ENCODE measurements around the gene ICA1. TPM values are rescaled to one million over a fixed set of nuclear protein-coding genes. Genes with fewer than 3 reads are reported as not detected.

Gene ICA1
- total and polyA plus RNA-seq, 4 donors, result 1.4 to 22.7 (median 8.1) TPM

DNA sequence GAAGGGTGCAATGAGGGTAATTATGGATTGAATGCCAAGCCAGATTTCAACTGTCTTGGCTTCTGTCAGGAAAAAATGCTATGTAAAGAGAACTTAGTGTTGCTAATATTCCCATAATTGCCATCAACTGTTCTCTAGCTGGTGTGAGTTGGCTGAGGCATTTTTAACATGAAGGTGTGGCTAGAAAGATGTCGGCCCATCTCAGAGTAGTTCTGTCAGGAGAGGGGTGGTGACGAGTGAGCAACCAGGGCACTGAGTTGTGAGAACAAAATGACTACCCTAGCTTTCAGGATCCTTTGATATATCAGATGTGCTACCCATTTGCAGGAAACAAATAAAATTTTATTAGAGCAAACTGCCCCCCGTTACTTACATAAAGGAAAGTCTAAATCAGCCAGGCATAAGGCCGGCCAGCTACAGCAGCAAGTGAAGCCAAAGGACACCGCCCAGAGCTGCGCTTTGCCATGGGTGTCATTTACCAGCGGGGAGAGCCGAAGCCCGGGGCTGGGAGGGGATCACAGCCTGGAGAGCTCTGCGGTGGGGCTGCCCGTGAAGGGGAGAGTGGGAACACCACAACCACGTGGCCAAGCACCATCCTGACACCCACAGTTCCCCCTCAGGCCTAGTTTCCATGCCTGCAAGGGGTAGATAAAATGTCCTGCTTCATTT is 141.4 kb downstream of the ICA1 start:
- 94% methylated on average over 12 of the region's 12 CpGs for WGBS
- Histone ChIP-seq H3K4me3 (ENCODE audit: low read depth in 1 of 3, low read length in 3 of 3) (no peak overlapping the region), H3K27ac (ENCODE audit: low read depth in 1 of 2, low read length in 2 of 2) (no peak overlapping the region), H3K4me1 (ENCODE audit: control insufficient read depth in 4 of 4, insufficient read depth in 4 of 4, low read length in 3 of 4) (no peaks in the 10 kb centered on the region), H3K9me3 (ENCODE audit: control insufficient read depth in 4 of 4, low read length in 3 of 4) (no peaks in the 10 kb centered on the region), H3K36me3 (ENCODE audit: control insufficient read depth in 4 of 4, insufficient read depth in 3 of 4, low read depth in 1 of 4, low read length in 3 of 4) (no peaks in the 10 kb centered on the region), H3K9ac (ENCODE audit: low read depth in 1 of 2, low read length in 2 of 2) (no peak overlapping the region), H3K27me3 (ENCODE audit: control insufficient read depth in 4 of 4, insufficient read depth in 4 of 4, low read length in 3 of 4) (no peaks in the 10 kb centered on the region)
- no peak for DNase-seq (ENCODE audit: low spot score)
- TF ChIP-seq, protein P1, sequence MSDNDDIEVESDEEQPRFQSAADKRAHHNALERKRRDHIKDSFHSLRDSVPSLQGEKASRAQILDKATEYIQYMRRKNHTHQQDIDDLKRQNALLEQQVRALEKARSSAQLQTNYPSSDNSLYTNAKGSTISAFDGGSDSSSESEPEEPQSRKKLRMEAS (IDR thresholded peaks at IDR 0.05), result no peak
- no peak for TF ChIP-seq RAD21 (IDR thresholded peaks at IDR 0.05)
- TF ChIP-seq, protein P2, sequence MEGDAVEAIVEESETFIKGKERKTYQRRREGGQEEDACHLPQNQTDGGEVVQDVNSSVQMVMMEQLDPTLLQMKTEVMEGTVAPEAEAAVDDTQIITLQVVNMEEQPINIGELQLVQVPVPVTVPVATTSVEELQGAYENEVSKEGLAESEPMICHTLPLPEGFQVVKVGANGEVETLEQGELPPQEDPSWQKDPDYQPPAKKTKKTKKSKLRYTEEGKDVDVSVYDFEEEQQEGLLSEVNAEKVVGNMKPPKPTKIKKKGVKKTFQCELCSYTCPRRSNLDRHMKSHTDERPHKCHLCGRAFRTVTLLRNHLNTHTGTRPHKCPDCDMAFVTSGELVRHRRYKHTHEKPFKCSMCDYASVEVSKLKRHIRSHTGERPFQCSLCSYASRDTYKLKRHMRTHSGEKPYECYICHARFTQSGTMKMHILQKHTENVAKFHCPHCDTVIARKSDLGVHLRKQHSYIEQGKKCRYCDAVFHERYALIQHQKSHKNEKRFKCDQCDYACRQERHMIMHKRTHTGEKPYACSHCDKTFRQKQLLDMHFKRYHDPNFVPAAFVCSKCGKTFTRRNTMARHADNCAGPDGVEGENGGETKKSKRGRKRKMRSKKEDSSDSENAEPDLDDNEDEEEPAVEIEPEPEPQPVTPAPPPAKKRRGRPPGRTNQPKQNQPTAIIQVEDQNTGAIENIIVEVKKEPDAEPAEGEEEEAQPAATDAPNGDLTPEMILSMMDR (IDR thresholded peaks at IDR 0.05; ENCODE audit: low read depth, low read length, missing input control), result no peak
- TF ChIP-seq HNF4A (conservative IDR thresholded peaks at IDR 0.05), result no peak
- TF ChIP-seq FOXA2 (IDR thresholded peaks at IDR 0.05), result no peak
- no peak for TF ChIP-seq FOXA1 (IDR thresholded peaks at IDR 0.05)
- TF ChIP-seq RXRA (IDR thresholded peaks at IDR 0.05), result no peak
- TF ChIP-seq, protein P3, sequence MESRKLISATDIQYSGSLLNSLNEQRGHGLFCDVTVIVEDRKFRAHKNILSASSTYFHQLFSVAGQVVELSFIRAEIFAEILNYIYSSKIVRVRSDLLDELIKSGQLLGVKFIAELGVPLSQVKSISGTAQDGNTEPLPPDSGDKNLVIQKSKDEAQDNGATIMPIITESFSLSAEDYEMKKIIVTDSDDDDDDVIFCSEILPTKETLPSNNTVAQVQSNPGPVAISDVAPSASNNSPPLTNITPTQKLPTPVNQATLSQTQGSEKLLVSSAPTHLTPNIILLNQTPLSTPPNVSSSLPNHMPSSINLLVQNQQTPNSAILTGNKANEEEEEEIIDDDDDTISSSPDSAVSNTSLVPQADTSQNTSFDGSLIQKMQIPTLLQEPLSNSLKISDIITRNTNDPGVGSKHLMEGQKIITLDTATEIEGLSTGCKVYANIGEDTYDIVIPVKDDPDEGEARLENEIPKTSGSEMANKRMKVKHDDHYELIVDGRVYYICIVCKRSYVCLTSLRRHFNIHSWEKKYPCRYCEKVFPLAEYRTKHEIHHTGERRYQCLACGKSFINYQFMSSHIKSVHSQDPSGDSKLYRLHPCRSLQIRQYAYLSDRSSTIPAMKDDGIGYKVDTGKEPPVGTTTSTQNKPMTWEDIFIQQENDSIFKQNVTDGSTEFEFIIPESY (IDR thresholded peaks at IDR 0.05), result no peak
- no peak for TF ChIP-seq SP1 (IDR thresholded peaks at IDR 0.05)
- TF ChIP-seq GABPA (IDR thresholded peaks at IDR 0.05 in 1 of 2, conservative IDR thresholded peaks at IDR 0.05 in 1 of 2), result no peak
- no peak for TF ChIP-seq HNF4G (IDR thresholded peaks at IDR 0.05)
- TF ChIP-seq YY1 (IDR thresholded peaks at IDR 0.05), result no peak
- no peak for TF ChIP-seq NR2F2 (IDR thresholded peaks at IDR 0.05)
- no peak for TF ChIP-seq TAF1 (conservative IDR thresholded peaks at IDR 0.05)
- no peak for TF ChIP-seq EGR1 (IDR thresholded peaks at IDR 0.05; ENCODE audit: low read depth in 2 of 2)
- no peak for TF ChIP-seq JUND (IDR thresholded peaks at IDR 0.05)
- TF ChIP-seq, protein P4, sequence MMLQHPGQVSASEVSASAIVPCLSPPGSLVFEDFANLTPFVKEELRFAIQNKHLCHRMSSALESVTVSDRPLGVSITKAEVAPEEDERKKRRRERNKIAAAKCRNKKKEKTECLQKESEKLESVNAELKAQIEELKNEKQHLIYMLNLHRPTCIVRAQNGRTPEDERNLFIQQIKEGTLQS (IDR thresholded peaks at IDR 0.05), result no peak
- TF ChIP-seq, protein P5, sequence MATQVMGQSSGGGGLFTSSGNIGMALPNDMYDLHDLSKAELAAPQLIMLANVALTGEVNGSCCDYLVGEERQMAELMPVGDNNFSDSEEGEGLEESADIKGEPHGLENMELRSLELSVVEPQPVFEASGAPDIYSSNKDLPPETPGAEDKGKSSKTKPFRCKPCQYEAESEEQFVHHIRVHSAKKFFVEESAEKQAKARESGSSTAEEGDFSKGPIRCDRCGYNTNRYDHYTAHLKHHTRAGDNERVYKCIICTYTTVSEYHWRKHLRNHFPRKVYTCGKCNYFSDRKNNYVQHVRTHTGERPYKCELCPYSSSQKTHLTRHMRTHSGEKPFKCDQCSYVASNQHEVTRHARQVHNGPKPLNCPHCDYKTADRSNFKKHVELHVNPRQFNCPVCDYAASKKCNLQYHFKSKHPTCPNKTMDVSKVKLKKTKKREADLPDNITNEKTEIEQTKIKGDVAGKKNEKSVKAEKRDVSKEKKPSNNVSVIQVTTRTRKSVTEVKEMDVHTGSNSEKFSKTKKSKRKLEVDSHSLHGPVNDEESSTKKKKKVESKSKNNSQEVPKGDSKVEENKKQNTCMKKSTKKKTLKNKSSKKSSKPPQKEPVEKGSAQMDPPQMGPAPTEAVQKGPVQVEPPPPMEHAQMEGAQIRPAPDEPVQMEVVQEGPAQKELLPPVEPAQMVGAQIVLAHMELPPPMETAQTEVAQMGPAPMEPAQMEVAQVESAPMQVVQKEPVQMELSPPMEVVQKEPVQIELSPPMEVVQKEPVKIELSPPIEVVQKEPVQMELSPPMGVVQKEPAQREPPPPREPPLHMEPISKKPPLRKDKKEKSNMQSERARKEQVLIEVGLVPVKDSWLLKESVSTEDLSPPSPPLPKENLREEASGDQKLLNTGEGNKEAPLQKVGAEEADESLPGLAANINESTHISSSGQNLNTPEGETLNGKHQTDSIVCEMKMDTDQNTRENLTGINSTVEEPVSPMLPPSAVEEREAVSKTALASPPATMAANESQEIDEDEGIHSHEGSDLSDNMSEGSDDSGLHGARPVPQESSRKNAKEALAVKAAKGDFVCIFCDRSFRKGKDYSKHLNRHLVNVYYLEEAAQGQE (IDR thresholded peaks at IDR 0.05), result no peak
